NCI-H2171 (cell line): Measurements from ENCODE around the gene CC2D2B.
A peak's percentile ranks its signal among the peaks of the same experiment; 100 is the strongest.
"Not testable (repeated sequence)": the region's sequence is repeated elsewhere in the genome, so short reads cannot be mapped to it uniquely, and the experiment has no call there.

Source experiments
- DNase-seq: peaks from one replicate; lab custom pipeline; 2025; lab: John Stamatoyannopoulos, UW

Gene CC2D2B

GRCh38 chr10:95908450-95908849 lies 675 bp downstream of the CC2D2B start:
- no peak for DNase-seq

- no peak for DNase-seq
Measured at GRCh38 chr10:95909561-95909960, 1.8 kb downstream of the CC2D2B start.

GRCh38 chr10:95916039-95916438 lies 8.3 kb downstream of the CC2D2B start:
- not testable (repeated sequence) for DNase-seq

- DNase-seq = no peak
Measured at GRCh38 chr10:95920798-95921426, 13.1 kb downstream of the CC2D2B start.

- DNase-seq = no peak
Measured at GRCh38 chr10:95925033-95925432, 17.3 kb downstream of the CC2D2B start.

- no peak for DNase-seq
Measured at GRCh38 chr10:95935429-95935828, 27.7 kb downstream of the CC2D2B start.

- DNase-seq = no peak
Measured at GRCh38 chr10:95941115-95941514, 33.3 kb downstream of the CC2D2B start.

- no peak for DNase-seq
Measured at GRCh38 chr10:95963202-95963990, 55.6 kb downstream of the CC2D2B start.

GRCh38 chr10:95963991-95964389 lies 56.2 kb downstream of the CC2D2B start:
- no peak for DNase-seq

- DNase-seq = no peak
Measured at GRCh38 chr10:95964756-95965155, 57.0 kb downstream of the CC2D2B start.

GRCh38 chr10:95976362-95977229 lies 68.8 kb downstream of the CC2D2B start:
- DNase-seq = no peak

- no peak for DNase-seq
Measured at GRCh38 chr10:95982200-95982599, 74.4 kb downstream of the CC2D2B start.

GRCh38 chr10:95987685-95988426 lies 80.1 kb downstream of the CC2D2B start:
- DNase-seq = no peak

- DNase-seq = no peak
Measured at GRCh38 chr10:95988702-95989101, 80.9 kb downstream of the CC2D2B start.

GRCh38 chr10:95994376-95994775 lies 86.6 kb downstream of the CC2D2B start:
- not testable (repeated sequence) for DNase-seq

GRCh38 chr10:95998255-95998784 lies 90.5 kb downstream of the CC2D2B start:
- no peak for DNase-seq

- DNase-seq = no peak
Measured at GRCh38 chr10:96013956-96014355, 106.2 kb downstream of the CC2D2B start.

GRCh38 chr10:96014473-96015102 lies 106.8 kb downstream of the CC2D2B start:
- DNase-seq = no peak

GRCh38 chr10:96017191-96017687 lies 109.5 kb downstream of the CC2D2B start:
- DNase-seq = peak; percentile 13

GRCh38 chr10:96021332-96021731 lies 113.6 kb downstream of the CC2D2B start:
- no peak for DNase-seq

- DNase-seq = no peak
Measured at GRCh38 chr10:96022739-96023138, 115.0 kb downstream of the CC2D2B start.
